Stomach (tissue), 4 donors: ENCODE data around the gene DDR1.

Experiments
- CTCF ChIP-seq, 7 experiments: fragments of 450-650 bp in 4 of 7; fragments of 200-600 bp in 3 of 7; sonication (generic) in 3 of 7; IDR thresholded peaks; one replicate each; pipeline ENCODE4 v1.5.1; 2016 to 2019; ENCODE audit warnings: antibody characterized with exemption in 7 of 7, control low read depth in 2 of 7, mild to moderate bottlenecking in 1 of 7
- EP300 ChIP-seq: sonication (generic); formaldehyde crosslinking; IDR thresholded peaks from one replicate; pipeline ENCODE4 v1.6.1; 2017; ENCODE audit warnings: antibody characterized with exemption
- POLR2A ChIP-seq, 4 donors: fragments of 450-650 bp; IDR thresholded peaks; one replicate each; pipeline ENCODE4 v1.6.1; 2016; ENCODE audit warnings: antibody characterized with exemption in 4 of 4, control low read depth in 2 of 4, mild to moderate bottlenecking in 1 of 4, moderate library complexity in 1 of 4
- POLR2AphosphoS5 ChIP-seq, 3 donors: sonication (generic); formaldehyde crosslinking; IDR thresholded peaks; one replicate each; pipeline ENCODE4 v1.6.1; 2016; ENCODE audit warnings: antibody characterized with exemption in 3 of 3

- no peak for TF ChIP-seq POLR2A (IDR thresholded peaks at IDR 0.05)
- no peak for TF ChIP-seq CTCF (IDR thresholded peaks at IDR 0.05)
- no peak for TF ChIP-seq EP300
- TF ChIP-seq POLR2AphosphoS5 (IDR thresholded peaks at IDR 0.05): no peak
These were observed 20.0 kb upstream of the DDR1 start for GRCh38 chr6:30864325-30864724.
